ENCODE measurements around the gene NADK.
"Not testable (repeated sequence)": the region's sequence is repeated elsewhere in the genome, so short reads cannot be mapped to it uniquely, and the experiment has no call there.

The NADK gene

DNA sequence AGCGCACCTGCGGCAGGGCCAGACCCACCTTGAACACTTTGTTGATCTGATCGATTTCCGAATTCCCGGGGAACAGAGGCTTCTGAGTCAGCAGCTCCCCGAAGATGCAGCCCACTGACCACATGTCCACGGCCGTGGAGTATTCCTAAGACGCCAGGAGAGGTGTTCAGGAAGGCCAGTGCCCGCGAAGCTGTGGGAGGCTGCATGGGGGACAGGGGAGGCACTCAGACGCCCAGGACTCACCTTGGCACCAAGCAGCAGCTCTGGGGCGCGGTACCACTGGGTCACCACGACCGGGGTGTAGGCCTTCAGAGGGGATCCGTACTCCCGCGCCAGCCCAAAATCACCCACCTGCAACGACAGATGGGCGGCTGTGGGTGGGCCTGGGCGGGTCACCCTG, 74.5 kb downstream of the NADK start:
- DNase-seq = no peak

DNA sequence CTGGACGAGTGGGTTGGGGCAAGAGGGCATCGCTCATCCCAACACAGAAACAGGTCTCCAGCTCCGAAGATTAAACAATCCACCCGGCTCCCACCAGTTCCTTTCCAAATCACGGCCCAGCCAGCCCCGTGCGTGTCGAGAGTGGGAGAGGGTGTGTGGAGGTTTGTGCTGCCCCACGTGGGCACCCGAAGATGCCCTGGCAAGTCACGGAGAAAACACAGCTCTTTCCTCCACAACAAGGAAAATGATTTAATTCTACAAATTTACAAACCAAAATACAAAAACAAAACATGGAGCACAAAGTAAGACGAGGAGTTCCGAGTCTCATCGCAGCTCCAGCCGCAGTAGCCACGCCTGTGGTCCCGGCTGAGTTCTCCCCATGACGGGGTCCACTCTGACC, 75.8 kb downstream of the NADK start:
- DNase-seq = not testable (repeated sequence)
